ENCODE measurements around the gene STMN3.
"Not testable (repeated sequence)": the region's sequence is repeated elsewhere in the genome, so short reads cannot be mapped to it uniquely, and the experiment has no call there.

STMN3 gene

DNA sequence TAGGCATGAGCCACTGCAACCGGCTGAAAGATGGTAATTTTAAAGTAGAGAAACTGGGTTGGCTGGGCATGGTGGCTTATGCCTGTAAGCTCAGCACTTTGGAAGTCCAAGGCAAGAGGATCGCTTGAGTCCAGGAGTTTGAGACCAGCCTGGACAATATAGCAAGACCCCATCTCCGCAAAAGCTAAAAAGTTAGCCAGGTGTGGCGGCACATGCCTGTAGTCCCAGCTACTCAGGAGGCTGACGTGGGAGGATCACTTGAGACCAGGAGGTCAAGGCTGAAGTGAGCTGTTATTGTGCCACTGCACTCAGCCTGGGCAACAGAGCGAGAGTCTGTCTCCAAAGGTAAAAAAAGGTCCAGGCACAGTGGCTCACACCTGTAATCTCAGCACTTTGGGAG is 22.3 kb downstream of the STMN3 start:
- DNase-seq, result not testable (repeated sequence)

DNA sequence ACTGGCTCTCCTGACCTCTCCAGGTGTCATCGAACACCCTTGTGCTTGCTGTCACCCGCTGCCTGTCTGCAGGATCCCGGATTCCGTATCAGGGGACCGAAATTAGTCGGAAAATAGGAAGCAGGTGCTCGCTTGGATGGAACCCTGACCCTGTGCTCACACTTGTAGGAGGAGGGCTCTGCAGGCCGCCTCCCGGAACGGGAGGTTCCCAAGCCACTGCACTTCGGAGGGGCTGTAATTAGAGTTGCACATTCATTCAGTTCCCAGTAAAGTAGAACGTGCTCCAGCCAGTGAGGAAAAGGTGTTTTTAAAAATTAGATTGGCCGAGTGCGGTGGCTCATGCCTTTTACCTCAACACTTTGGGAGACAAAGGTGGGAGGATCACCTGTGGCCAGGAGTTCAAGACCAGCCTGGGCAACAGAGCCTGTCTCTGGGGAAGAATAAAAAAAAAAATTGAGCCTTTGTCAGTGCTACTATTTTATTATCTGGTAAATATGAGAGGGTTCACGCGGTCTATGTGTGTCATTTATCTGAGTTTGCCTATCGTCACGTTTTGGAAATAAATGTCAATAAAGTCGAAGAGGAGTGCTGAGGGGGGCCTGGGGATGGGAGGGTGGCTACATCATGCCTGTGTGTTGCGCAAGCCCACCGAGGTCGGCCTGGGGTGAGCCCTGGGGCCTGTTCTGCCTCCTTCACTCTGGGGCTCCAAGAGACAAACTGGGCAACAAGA is 24.8 kb downstream of the STMN3 start:
- DNase-seq, result peak; percentile 67

DNA sequence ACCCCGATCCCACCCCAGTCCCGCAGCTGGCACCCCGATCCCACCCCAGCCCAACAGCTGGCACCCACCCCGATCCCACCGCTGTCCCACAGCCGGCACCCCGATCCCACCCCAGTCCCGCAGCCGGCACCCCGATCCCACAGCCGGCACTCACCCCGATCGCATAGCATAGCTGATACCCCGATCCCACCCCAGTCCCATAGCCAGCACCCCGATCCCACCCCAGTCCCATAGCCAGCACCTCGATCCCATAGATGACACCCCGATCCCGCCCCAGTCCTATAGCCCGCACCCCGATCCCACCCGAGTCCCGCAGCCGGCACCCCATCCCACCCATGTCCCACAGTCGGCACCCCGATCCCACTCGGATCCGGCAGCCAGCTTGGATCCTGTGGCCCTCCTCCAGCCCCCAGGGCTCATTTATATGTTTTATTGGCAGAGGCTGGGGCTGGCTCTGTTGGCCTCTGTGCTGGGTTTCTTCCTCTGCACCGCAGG is 25.4 kb downstream of the STMN3 start:
- no peak for DNase-seq

DNA sequence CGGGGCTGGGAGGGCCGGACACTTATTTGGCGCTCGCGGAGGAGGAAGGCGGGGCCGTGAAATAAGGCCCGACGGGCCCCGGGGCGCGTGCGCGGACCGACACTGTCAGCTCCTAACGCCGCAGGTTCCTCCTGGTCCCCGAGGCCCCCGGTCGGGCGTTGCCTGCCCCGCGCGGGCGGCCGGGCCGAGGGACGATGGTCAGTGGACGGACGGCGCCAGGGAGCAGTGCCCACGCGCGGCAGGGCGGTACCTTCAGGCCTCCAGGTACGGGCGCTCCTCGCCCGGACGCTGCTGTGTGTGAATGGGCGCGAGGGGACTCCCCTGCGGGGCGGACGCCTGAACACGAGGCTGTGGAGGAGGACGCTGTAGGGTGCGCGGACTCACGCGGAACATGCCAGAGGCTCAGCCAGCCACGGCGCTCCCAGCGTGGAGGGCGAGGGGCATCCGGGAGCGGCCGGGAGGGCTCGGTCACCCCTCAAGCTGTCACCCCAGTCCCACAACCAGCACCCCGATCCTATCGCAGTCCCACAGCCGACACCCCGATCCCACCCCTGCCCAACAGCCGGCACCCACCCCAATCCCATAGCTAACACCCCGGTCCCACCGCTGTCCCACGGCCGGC is 26.0 kb downstream of the STMN3 start:
- peak; percentile 96 for DNase-seq

DNA sequence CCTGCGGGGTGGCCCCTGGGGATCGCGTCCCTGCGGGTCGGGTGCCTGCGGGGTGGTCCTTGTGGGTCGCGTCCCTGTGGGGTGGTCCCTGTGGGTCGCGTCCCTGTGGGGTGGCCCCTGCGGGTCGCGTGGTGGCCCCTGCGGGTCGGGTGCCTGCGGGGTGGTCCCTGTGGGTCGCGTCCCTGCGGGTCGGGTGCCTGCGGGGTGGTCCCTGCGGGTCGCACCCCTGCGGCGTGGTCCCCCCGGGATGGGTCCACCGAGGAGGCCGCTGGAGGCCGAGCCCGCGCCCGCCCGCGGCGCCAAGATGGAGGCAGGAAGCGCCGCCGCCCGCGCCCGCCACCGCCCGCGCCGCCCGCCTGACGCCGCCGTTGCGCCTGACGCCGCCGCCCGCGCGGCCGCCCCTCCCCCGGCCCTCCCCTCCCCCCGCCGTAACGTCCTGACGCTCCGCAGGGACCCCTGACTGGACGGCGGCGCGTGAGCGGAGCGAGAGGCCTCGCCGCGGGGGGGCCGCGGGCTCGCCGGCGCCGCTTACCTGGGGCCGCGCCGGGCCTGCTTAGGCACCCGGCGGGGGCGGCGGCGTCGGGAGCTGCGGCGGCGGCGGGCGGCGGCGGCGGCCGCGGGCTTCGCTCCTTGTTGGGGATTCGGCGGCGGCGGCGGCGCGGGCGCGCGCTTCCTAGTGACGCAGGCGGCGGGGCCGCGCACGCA is 26.6 kb downstream of the STMN3 start, which contains the start of gene GMEB2:
TSS of gene GMEB2 (minus strand) at position 678 of the 705 bp plus-strand sequence. CDS start 7,704 bp downstream, outside the sequence.
- DNase-seq, result no peak

DNA sequence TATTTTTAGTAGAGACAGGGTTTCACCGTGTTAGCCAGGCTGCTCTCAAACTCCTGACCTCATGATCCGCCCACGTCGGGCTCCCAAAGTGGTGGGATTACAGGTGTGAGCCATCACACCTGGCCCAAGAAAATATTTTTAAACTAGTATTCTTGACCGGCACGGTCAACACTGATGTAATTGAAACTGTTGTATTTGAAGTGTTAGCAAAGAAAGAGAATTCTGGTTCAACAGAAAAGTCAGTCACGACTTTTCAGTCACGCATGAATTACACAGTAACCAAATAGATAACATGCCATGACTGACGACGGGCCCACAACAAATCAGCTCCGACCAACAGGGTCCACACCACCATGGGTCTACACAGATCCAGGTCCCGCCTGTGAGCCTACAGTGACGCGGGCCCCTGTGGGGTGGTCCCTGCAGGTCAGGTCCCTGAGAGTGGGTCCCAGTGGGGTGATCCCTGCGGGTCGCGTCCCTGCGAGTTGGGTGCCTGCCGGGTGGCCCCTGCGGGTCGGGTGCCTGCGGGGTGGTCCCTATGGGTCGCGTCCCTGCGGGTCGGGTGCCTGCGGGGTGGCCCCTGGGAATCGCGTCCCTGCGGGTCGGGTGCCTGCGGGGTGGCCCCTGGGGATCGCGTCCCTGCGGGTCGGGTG is 27.3 kb downstream of the STMN3 start:
- DNase-seq, result peak; percentile 33

DNA sequence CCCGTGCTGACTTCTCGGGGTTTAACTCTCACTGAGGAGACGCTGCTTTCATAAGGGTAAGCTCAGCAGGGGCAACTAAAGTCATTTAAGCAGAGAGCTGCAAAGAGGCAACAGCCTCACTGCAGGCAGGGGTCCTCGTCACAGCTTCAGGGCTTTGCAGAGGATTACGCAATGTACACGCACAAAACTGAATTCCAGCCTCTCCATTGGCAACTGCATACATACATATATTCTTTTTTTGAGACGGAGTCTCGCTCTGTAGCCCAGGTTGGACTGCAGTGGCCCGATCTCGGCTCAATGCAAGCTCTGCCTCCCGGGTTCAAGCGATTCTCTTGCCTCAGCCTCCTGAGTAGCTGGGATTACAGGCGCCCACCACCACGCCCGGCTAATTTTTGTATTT is 28.7 kb downstream of the STMN3 start:
- no peak for DNase-seq

DNA sequence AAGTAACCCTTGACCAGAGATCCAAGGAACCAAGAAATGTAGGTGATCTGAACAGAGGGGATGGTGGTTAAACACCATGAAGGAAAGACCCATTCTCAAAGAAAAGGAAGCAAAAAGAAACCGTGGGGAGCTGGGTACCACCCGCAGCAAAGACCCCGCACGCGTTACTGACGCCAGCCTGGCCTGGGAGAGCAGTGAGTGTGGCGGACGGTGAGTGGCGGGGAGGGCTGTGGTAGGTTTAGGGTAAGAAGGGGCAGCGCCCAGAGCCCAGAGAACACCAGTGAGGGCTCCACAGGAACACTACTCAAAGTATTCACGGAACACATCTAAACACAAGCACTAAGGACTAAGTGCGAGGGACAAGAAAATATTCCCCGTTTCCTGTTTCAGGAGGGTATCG is 30.5 kb downstream of the STMN3 start:
- no peak for DNase-seq

DNA sequence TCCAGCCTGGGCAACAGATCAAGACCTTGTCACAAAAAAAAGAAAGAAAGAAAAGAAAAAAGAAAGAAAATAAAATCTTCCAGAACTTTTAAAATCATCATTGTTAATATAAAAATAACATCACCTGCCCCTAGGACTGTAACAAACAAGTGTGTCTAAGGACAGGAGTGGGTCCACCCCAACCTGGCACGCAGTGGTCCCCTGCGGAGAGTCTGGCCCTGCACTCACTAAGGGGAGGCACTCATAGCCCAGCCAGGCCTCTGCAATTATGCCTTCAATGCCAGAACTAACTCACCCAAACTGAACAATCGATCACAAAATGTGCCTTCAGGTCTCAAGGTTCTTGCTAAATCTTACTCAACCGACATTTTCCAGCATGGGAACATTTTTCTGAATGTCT is 31.1 kb downstream of the STMN3 start:
- DNase-seq, result no peak

DNA sequence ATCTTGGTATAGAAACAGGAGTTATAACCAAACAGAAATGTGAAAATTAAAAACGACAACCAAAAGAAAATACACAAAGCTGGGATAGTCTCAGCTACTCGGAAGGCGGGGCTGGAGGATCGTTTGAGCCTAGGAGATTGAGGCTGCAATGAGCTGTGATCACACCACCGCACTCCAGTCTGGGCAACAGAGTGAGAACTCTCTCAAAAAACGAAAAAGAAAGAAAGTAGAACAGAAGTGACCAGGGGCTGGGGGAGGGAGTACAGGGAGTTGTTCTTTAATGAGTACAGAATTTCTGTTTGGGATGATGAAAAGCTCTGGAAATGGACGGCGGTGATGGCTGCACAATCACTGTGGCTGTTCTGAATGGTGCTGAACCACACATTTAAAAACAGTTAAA is 32.2 kb downstream of the STMN3 start:
- no peak for DNase-seq

DNA sequence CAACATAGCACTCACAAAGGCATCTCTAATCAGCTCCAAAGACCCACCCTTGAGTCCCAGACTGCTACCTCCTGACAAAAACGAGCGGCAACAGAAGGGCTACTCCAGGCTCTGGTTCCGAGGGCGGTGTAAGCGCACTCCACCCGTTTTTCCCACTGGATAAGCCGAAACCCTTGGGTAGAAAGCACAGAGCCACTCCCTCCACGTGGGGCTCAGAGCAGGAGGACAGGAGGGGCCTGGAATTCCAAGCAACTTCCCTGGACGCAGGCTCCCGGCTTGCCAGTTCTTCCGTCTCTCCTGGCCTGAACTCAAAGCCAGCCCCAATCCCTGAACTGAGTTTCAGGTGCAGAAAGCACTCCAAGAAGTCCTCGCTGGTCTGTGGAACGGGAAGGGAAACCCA is 33.7 kb downstream of the STMN3 start:
- DNase-seq, result no peak

DNA sequence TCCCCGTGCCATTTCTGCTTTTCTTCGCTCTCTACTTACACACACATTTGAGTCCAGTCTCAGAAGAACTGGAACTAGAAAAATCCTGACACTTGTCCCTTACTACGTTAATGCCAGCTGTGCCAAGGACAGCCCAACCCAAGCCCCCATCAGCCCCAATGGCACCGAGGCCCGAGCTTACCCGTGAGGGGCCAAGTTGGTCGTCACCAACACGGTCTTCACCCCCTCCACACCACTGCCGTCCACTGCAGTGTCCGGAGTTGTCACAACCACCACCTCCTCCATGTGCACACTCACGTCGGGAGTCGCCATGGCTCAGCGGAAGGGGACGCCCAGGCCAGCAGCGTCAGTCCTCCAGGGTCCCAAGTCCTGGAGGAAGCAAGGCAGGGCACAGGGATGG is 34.1 kb downstream of the STMN3 start:
- DNase-seq, result no peak

DNA sequence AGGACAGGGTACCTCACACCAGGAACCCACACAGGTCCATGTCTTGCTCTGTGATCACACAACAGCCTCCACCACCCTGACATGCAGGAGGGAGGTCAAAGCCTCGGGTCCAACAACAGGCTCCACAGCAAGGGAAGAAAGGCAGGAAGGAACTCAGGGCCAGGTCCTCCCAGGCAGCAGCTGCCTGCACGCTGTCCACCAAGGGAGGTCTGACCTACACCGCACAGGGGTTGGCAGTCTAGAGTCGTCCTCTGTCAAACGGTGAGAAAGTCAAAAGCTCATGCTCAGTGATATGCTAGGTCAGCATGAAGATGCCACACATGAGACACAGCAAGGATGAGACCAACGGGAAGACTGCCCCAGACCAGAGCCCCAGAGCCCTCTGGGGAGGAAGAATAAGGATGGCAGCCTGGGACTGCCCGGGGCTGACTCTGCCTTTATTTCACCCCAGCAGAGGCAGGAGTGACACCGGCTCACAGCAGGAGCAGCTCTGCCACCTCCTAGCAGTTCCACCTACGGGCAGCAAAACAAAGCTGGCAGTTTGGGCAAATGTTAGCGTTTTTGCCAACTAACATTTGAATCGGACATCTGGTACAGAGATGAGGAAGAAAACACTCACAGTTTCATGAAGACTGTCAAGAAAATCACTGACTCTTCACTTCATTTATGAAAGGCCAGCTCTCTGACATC is 34.8 kb downstream of the STMN3 start:
- DNase-seq, result no peak

DNA sequence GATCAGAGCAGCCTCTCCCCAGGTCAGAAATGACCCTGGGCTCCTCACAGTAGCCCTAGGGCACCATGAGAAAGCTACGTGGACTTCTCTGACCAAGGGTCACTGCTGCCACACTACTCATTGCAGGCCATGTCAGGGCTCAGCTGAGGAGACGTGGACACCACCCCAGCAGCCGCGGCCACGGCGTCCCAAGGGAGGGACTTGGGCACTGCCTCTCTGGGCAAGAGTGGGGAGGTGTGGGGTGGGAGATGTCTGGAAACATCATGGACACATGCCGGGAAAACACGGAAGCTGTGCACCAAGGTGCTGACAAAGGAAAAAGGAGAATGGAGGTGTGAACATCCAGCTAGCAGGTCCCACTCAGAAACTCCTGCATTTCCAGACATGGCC is 35.4 kb downstream of the STMN3 start:
- DNase-seq, result no peak

DNA sequence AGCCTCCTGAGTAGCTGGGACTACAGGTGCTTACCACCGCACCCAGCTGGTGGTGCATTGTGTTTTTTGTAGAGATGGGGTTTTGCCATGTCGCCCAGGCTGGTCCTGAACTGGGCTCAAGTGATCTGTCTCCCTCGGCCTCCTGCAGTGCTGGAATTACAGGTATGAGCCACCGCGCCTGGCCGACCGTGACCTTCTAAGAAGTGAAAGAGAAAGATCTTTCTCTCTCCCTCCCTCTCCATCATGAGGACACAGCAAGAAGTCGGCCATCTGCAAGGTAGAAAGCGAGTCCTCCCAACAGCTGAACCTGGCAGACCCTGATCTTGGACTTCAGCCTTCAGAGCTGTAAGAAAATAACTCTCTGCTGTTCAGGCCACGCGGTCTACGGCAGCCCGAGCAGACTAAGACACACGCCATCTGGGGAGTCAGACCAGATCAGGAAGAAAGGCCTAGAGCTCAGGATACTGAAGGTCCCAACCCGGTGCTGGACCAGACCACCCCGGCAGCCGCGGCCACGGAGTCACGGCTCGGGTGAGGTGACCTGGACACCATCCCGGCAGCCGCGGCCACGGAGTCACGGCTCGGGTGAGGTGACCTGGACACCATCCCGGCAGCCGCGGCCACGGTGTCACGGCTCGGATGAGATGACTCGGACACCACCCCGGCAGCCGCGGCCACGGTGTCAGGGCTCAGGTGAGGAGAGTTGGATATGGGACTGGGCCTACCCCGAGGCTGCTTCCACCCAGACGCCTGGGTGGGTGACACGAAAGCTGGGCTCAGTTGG is 35.9 kb downstream of the STMN3 start:
- no peak for DNase-seq

DNA sequence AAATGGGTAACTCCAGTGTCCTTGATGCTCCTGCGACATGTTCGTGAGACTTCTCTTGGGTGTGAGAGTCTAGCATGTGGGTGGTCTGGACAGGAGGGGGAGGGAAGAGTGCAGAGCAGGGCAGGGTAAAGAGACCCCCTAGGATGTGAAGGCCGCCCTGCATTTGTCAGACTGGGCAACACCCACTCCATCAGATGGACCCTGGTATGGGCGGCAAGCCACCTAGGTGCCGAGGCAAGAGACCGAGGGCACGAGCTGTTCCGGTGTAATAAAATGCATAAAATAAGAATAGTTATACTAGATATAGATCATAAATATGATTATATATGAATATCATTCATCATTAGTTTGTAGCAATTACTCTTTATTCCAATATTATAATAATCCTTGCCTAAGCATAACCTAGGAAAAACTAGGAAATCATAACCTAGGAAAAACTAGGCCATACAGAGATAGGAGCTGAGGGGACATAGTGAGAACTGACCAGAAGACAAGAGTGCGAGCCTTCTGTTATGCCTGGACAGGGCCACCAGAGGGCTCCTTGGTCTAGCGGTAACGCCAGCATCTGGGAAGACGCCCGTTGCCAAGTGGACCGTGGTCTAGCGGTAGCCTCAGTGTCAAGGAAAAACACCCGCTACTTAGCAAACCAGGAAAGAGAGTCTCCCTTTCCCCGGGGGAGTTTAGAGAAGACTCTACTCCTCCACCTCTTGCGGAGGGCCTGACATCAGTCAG is 39.2 kb downstream of the STMN3 start:
- DNase-seq, result not testable (repeated sequence)

DNA sequence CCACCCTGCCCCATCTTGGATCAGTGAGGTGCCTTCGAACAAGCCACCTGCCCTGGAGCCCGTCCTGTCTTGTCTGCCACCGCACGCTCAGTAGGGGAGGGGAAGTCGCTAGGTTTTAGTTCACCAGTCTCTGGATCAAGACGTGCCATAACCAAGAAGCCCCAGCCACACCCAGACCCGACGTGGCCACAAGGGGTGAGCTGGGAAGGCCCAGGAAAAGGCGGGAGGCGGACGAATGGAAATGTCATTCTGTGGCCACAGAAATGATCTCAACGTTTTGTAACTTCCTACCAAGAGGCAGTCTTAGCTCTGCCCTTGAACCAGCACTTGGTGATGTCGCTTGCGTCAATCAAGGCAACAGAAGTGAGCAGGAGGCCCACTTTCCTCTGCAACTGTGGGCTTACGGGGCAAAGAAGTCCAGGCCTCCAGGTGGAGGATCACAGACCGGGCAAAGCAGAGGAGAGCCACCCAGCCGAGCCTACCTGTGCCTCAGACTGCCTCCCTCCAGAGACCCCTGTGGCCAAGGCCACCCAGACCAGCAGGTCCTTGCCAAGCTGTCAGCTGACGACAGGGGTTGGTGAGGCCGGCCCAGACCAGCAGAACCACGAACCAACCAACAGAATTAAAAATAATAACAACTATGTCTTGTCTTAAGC is 40.8 kb downstream of the STMN3 start:
- no peak for DNase-seq

DNA sequence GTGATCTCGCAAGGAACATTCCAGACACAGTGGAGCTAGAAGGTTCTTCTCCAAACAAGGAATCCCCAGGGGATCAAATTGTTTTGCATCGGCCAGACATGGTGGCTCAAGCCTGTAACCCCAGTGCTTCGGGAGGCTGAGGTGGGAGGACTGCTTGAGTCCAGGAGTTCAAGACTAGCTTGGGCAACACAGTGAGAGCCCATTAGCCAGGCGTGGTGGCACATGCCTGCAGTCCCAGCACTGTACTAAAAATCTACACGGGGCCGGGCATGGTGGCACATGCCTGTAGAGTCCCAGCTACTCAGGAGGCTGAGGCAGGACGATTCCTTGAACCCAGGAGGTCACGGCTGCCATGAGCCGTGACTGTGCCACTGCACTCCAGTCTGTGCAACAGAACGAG is 41.6 kb downstream of the STMN3 start:
- DNase-seq, result no peak

DNA sequence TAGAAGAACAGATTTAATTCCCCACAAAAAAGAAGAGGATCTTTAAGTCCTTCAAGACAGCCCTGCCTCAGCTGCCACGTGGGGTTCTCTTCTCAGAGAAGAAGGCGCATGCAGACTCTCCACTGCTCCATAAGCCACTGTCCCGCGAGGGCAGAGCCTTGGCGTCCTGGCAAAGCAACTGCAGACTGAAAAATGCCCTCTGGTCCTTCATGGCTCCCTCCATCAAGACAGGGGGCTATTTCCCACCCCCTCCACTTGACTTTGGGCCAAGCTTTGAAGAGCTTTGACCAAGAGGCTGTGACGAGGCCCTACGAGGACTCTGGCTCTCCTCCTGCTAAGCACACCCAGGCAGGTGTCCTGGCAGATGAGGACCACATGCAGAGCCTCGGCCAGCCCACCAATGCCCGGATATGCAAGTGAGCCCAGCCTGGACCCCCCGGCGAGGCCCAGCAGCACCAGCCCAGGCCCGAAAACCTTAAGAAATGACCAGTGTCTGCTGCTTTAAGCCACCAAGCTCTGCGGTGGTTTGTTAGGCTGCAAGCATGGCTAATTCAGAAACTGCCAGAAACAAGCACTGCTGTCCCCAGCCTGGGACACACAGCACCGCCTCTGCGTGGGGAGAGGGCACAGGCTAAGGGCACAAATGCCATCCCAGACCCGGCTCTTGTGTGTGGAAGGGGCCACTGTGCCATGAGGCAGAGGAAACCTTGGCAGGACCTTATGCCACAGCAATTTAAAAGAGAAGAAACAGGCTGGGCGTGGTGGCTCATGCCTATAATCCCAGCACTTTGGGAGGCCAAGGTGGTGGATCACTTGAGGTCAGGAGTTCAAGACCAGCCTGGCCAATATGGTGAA is 42.4 kb downstream of the STMN3 start:
- no peak for DNase-seq

DNA sequence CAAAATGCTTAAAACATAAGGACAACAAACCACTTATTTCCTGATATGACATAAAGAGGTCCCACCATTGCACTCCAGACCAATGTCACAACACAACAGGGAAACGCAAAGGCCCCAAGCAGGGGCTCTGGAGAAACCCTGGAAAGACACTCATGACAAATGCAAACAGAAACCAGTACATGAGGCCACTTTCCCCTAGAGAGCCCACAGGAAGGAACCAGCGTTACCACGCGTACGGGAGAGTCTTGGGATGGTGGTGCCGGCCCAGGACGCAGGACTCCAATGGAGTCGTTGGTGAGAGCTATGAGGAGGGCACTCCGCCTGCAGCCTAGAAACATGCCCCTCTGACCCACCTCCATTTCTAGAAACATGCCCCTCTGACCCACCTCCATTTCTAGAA is 46.5 kb downstream of the STMN3 start:
- no peak for DNase-seq

Measured in CD4-positive, alpha-beta T cell treated with Interleukin-10 for 1 hour (primary cell).